ELF-1 (cell line): ENCODE data around the gene EPB41.

ENCODE experiments used
- DNase-seq: peaks from one replicate; pipeline ENCODE4 v3.0.0-alpha.2; 2016; ENCODE audit warnings: low read depth, low spot score

The EPB41 gene

DNA sequence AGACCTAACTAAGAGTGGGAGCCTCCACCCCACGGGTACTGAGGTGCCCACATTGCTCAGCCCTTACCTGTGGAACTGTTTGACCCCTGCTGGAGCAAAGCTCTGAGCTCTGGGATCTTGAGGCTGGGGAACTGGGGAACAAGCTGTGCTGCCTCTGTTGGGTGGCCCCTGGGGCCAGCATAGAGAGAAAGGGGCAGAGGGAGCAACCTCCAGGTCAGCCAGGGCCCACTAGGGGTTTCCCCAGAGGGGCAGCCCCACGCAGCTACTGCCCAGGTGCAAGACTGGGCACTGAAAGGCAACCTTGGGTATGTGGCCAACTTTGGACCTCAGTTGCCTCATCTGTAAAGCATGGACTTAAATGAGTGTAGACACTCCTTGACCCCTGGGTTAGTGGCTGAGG is 23.5 kb upstream of the EPB41 start:
- no peak for DNase-seq

DNA sequence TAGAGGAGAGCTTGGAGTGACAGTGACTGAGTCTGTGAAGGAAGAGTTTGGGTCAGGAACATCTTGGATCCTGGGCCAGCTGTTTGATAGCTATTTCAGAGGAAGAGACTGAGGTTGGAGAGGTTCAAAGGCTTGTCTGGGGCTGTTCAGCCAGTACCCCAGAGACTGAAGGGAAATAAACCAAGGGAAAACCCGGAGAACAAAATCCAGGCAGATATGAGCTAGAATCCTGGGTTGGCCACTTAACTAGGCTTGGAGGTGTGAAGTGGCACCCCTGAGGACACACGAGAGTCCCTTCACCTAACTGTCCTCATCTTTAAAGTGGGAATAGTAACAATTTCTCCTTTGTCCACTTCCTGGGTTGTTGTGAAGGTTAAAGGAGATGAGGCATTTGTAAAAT is 23.1 kb upstream of the EPB41 start:
- no peak for DNase-seq

DNA sequence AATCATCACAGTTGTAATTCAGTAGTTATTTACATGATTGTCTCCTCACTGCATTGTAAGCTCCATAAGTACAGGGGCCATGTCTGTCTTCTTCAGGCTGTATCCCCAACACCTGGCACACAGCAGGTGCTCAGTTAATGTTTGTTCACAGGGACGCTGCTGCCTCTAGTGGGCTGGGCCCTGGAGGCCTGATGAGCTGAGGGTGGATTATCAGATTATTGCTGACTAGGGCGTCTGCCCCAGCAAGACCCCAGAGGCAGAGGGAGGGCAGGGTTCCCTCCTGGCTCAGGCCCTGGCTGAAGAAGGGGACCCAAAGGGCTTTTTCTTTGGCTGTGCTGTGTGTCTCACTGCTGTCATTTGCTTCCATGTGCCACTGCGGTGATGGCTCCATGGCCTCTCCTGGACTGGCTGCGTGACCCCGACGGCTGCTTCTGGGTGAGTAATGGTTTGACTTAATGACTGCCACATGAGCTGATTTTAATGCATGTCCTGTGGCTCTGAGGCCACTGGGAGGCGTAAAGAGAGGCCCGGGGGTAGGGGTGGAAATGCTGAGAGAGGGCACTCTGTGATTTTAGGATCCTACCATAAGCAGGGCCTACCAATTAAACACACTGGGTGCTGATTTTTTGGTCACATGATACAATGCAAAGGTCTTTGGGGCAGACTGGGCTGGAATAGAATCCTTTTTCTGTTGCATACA is 20.8 kb upstream of the EPB41 start:
- peak; percentile 72 for DNase-seq

DNA sequence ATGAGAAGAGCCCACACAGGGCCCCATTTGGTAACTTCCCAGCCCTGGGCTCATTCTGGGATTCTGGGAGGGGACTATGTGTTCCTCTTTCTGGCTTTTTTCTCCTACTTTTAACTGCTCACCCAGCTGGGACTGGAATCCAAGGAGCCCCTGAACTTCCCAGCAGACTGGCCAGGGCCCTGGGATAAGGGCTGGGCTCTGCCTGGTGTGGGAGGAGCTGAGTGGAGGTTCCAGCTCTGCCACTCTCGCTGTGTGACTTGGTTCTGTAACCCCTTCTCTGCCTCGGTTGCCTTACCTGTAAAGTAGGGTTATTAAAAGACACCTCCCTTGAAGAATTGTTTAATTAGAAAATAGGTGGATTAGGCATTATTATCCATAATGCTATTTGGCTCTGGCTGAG is 19.6 kb upstream of the EPB41 start:
- no peak for DNase-seq

DNA sequence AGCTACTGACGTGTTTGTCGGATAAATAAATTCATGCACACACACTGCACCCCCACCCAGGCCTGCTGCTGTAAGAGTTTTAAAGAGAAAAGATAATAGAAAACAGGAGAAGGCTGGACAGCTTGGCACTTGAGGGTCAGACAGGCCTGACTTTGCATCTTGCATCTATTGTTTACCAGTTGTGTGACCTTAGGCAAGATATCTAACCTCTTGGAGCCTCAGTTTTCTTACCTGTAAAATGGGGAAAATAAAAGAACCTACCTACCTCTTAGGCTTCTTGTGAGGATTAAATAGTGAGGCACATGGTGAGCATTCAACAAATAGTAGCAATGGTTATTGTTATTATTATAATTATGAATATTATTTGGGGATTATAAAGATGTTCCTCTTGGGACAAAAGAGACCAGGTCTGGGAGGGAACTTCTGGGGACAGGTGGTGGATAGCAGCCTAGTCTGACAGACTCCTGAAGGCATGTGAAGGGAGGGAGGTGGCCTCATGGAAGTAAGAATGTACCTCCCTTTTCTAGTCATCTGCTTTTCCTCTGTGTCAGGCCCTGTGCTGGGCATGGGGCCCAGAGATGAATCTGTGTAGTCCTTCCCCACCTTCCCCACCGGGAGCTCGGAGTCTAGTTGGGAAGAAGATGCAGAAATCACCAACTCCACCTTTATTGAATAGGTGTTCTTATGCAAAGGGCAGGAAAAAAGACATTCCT is 18.3 kb upstream of the EPB41 start:
- no peak for DNase-seq

DNA sequence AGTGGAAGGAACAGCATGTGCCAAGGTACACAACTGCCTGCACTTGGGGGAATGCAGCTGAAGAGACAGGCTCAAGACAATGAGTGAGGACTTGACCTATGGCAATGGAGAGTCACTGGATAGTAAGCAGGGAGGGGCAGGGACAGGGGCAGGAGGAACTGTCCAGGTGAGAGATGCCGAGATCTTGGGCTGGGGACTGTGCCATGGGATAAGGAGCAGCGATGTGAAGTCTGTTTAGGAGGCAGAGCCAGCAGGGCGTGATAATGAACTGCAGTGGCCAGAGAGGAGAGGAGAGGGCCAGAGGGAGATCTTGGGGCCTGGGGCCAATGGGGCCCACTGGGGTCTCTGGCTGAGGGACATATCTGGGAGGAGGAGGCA is 17.8 kb upstream of the EPB41 start:
- DNase-seq = no peak

DNA sequence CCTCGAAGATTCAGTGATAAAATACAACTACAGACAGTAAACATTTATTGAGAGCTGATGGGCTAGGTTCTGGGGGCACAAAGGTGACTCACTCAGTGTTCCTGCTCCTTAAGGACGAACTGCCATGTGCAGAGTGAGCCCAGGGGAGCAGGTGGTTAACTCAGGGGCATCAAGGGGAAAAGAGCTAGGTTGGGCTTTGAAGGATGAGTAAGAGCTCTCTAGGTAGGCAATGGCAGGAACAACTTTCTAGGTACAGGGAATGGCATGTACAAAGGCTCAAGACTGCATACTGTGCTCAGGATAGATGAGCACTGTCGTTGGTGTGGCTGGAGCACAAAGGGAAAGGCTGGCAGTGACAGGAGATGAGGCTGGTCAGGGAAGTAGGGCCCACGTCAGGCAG is 16.6 kb upstream of the EPB41 start:
- no peak for DNase-seq

DNA sequence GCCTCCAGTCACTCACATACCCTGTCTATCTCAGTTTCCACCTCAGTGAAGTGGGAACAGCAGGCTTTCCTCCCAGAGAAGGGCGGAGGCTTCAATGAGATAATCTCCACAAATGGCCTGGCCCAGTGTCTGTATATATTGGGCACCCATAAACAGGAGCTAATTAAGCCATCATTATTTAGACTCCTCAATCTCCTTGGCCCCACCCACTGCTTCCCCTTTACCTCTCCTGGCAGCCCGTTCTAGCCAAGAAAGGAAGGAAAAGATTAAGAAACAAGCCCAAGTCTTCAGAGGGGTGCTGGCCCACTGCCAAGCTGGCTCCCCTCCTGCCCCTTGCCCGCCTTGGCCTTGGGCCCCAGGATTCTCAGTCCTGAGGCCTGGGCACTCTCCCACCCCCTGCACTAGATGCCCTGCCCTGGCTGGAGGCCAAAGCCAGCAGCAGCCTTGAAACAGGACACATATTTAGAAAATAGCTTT is 15.9 kb upstream of the EPB41 start:
- no peak for DNase-seq

DNA sequence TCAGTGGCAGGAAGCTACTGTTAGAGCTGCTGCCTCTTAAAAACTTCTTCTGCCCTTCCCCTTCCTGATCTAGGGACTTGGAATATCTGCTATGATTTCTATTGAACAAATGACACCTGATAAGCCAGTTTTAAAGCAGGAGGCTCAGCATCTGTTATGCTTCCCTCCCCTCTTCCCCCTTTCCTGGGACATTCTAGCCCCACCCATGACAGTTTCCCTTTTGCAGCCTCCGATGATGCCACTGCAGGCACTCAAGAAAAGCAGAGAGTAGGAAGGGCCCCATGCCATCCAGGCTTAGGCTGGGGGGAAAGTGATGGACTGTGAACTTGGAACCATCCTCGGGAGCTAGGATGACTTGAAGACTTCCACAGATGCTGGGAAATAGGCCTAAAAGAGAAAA is 15.1 kb upstream of the EPB41 start:
- no peak for DNase-seq

DNA sequence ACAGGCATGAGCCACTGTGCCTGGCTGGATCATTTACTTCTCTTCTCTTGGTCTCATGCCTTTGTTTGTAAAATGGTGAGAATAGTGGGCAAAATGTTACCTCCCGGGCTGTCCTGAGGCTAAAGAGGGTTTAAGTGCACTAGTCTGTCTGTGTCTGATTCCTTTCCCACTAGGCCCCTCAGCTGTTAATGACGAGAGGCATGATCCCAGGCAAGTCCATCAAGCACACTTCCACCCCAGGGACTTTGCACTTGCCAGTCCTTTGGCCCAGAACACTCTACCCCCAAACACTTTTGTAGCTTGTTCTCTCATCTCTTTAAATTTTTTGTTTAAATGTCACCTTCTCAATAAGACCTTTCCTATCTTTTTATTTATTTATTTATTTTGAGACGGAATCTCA is 13.8 kb upstream of the EPB41 start:
- no peak for DNase-seq

DNA sequence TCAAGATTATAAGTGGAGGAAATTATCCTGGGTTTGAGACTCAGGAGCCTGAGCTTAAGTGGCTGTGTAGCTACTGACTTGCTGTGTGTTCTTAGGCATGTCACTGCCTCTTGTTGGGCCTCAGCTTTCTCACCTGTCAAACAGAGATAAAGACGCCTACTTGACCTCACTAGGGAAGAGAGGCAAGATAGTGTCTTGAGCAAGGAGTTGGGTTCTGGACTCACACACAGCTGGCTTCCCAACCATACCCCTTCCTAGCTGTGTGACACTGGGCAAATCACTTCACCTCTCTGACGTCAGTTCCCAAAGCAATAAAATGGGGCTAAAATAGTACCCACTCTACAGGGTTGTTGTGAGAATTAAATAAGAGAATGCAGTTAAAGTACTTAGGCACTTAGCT is 11.6 kb upstream of the EPB41 start:
- no peak for DNase-seq

DNA sequence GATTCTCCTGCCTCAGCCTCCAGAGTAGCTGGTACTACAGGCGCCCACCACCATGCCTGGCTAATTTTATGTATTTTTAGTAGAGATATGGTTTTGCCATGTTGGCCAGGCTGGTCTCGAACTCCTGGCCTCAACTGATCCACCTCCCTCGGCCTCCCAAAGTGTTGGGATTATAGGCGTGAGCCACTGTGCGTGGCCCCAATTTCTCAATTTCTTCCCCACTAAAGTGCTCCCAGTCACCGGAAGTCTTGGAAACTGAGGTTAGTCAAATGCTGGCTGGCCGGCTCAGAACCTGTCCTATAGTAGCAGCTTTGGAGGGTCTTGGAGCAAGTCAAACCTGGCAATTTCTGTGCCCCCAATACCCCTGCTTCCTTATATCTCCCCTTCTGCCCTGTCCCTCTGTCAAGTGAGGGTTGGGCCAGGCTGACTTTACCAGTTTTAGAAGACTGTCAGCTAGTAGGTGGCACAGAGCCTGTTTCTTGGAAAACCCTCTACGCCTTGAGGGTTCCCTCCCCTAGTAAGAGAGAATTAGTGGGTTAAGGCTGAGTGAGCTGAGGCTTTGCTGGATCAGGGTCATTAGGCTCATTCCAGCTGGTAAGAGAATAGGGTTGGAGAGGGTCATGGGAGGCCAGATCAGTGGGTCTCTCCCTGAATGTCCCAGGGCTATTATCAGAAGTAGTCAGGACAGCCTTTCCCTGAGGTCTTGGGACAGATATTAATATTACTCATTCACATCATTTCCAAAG is 8.3 kb upstream of the EPB41 start:
- peak; percentile 36 for DNase-seq

DNA sequence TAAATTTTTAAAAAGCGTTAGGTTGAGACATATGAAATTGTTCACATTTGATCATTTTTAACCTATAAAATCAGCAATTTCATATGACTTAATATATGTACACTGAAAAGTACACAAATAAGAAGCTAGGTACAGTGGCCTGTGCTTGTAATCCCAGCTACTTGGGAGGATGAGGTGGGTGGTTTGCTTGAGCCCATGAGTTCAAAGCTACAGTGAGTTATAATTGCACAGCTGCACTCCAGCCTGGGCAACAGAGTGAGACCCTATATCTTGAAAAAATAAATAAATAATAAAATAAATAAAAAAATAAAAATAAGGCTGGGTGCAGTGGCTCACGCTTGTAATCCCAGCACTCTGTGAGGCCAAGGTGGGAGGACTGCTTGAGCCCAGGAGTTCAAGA is 5.2 kb upstream of the EPB41 start:
- DNase-seq = no peak

DNA sequence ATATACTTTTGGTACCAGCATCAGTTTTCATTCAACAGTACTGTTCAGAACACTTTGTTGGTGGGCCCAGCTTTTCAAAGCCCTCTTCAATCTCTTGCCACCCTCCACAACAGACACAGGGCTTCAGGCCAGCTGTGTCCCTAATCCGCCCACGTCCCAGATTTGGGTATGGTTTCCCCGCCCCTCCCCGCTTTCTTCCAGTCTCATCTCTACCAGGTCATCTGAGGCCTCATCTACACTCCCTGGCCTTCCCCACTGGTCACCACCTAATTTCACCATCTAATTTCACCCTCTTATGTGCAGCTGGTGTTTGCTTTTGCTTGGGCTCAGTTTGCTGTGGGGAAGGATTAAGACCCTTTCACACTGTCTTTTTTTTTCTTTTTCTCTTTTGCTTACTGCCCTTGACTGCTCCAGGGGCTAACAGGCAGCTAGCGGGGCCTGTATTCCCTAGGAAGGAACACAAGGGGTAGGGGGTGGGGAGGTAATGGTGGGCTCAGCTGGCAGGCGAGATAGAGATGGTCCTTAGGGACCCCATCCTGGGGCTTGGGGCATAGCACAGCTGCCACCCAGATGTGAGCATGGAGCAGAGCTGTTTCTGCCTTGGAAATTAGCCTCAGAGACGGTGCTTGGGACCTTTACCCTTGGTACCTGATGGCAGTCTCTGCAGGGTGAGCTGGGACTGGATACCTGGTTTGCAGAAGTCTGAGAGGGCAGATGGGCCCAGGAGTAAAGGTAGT is 3.8 kb upstream of the EPB41 start:
- DNase-seq = no peak

DNA sequence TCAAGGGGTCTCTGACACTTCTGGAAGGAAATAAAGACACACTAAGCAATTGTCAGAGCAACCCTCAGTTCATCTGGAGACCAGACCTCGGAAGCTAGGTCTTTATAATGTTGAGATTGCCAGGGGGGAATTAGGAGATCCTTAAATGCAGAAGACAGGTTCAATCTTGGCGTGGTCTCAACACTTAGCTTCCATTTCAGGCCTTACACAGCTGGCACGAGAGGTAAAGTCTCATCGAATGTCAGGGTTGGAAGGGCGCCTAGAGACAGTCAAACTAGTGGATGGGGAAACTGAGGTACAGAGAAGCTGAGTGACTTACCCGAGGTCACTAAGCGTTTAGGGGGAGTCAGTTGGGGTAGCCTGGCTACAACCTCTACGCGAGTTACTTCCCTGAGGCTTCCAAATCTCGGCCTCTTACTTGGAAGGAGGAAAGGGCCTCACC is 562 bp upstream of the EPB41 start:
- DNase-seq = no peak

DNA sequence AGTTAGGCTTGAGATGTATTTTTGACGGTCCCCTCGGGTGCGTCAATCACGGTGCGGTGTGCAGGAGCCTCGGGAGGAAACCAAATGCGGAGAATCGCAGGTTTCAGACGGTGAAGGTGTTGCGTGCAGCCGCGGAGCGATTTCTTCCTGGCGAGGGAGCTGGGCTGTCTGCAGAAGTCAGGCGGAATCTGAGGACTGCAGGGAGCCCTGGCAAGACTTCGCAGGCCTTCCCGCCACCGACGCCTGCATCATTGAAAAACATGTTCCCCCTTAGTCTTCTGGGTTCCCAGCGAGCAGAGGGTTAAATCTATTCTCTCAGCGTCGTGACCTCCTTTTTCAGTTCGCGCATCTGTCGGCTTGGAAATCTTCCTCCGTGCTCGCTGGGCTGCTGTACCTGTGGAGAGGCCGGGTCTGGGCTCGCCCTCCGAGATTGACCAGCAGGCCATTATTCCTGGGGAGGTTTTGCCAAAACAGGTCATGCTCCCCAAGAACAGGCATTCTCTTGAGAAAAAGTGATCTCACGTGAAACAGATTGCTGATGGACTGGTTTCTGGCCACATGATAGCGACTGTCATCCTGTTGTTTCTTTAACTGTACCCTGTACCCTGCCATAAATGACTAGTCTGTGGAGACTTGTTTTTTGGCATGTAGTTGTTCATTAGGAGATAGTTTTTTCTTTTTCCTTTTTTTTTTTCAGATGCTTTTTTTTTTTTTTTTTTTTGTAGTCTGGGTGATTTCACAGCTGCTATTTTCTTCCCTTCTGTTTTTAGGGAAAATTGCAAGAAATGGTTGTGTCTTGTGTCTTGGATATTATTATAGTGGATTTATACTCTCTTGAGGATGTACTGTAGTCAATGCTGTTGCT is 894 bp downstream of the EPB41 start:
- peak; percentile 78 for DNase-seq

DNA sequence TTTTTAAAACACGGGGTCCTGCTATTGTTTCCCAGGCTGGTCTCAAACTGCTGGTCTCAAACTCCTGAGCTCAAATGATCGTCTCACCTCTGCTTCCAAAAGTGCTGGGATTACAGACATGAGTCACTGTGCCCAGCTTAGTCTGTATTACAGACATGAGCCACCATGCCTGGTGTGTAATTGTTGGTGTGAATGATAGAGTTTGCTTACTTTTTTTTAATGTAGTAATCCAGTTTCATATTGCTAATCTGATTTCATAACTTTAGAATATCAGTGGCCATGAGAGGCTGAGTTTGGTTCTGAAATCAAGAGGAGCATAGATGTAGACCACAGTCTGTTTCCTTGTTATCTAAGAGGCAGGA is 3.4 kb downstream of the EPB41 start:
- DNase-seq = no peak

DNA sequence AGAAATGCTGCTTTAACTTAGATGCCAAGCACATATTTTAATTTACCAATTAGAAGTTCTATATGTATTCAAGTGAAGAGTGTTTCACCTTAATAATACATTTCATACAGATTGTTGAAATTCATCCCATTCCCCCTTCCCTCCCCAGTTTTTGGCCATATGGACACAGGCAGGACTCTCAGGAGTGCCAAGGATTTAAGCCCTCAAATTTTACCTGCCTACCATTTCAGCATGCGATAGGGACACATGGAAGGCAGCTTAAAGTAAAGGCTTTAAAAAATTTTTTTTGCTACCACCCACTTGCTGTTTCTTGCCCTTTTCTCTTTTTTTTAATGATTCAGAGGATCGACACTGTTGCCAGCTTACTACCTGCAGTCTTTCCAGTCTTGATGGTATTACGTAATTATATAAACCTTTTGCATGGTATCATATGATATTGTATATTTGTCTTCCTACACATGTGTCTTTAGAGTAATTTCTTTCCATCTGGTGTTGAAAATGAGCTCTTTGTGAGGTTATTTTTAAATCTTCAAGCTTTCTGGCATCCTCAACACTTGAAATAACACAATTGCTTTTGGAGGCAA is 7.0 kb downstream of the EPB41 start:
- no peak for DNase-seq

DNA sequence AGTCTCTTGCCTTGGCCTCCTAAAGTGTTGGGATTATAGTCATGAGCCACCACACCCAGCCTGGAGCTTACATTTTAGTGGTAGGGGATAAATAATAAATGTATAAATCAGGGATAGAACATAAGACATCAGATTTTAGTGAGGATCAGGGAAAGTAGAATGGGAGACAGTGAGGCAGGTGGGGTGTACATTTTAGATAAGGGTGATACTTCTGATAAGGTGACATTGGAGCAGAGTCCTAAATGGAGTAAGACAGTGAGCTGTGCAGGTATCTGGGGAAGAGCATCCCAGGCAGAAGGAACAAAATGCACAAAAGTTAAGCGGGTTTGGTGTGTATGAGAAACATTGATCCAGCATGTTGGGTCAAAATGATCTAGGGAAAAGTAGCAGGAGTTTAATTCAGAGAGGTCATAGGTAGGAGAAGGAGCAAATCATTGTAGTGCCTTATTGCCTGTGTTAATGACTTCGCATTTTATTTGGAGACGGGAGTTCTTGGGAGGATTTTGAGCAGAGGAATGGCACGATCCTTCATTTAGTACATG is 11.1 kb downstream of the EPB41 start:
- no peak for DNase-seq

DNA sequence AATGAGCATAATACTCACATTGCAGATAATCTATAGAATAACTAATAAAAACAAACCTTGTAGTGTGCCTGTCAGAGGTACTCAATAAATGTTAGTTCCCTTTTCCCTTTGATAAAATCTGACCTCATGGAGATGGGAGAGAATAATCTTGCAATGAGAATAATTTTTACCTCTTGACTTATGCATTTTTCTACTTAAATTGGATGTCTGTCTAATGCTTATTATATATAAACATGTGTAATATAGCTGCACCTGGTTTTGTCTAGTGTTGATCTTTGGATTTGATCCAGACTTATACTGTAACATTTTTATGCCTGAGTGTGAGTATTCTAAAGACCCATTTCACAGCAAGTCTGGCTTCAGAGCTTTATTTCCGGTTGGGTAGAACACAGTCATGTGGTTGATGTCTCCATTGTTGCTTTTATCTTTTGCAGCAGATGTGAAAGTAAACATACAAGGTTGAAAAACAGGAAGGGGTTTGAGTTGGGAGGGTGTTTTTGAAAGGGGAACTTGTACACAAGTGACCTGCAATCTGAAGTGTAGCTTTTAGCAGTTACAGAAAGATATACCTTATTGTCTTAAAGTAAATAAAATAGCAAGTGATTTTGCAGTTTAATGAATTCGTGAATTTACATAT is 12.4 kb downstream of the EPB41 start:
- DNase-seq = no peak
